IMR-90 (cell line): ENCODE data around the gene AHI1. TPM values are rescaled to one million over a fixed set of nuclear protein-coding genes. Genes with fewer than 3 reads are reported as not detected.

Experiments used
- ATAC-seq: fragments of 200-7000 bp; cut with Tn5 transposase; 2 replicates; pipeline ENCODE4 v1.9.1; 2020; ENCODE audit warnings: low read depth, mild to moderate bottlenecking, moderate library complexity
- BruUV-seq: library from RNA; stranded (reverse); fragments of 400-500 nt; replicated peaks from 2 replicates; lab custom pipeline; 2021; lab: Mats Ljungman, UMichigan
- CTCF ChIA-PET: fragments of 300-600 bp; formaldehyde crosslinking; extraction: SDS; loops from one replicate; lab custom pipeline; 2021; ENCODE audit warnings: antibody characterized with exemption; lab: Yijun Ruan, JAX
- POLR2A ChIA-PET: fragments of 300-600 bp; sonication (Branson Sonifier 250); formaldehyde crosslinking; loops from one replicate; lab custom pipeline; 2022; ENCODE audit warnings: antibody characterized with exemption; ENCODE audit not compliant: unreplicated experiment; lab: Charles Lee
- DNase-seq: peaks from one replicate; pipeline ENCODE4 v3.0.0; 2013
- H2AFZ ChIP-seq: replicated peaks from 2 replicates; pipeline ENCODE3; 2013; ENCODE audit warnings: low read length, mild to moderate bottlenecking; ENCODE audit not compliant: poor library complexity
- H2AK5ac ChIP-seq: 2 replicates; pipeline ENCODE4 v1.6.1; 2013; ENCODE audit warnings: low read depth, low read length, inconsistent platforms
- H2AK9ac ChIP-seq: replicated peaks from 2 replicates; pipeline ENCODE3; 2013; ENCODE audit warnings: mild to moderate bottlenecking, low read depth, low read length, moderate library complexity; ENCODE audit not compliant: poor library complexity
- H2BK120ac ChIP-seq: 2 replicates; pipeline ENCODE4 v1.6.1; 2013; ENCODE audit warnings: low read depth, low read length, inconsistent platforms
- H2BK15ac ChIP-seq: 3 replicates; pipeline ENCODE4 v1.6.1; 2013; ENCODE audit warnings: low read depth, low read length, inconsistent platforms
- H2BK20ac ChIP-seq: 2 replicates; pipeline ENCODE4 v1.6.1; 2013; ENCODE audit warnings: low read depth, mild to moderate bottlenecking, inconsistent platforms, low read length, moderate library complexity
- H2BK5ac ChIP-seq: 2 replicates; pipeline ENCODE4 v1.6.1; 2013; ENCODE audit warnings: mild to moderate bottlenecking, low read depth, low read length, inconsistent platforms; ENCODE audit not compliant: poor library complexity, severe bottlenecking
- H3K14ac ChIP-seq: replicated peaks from 2 replicates; pipeline ENCODE4 v1.6.1; 2013; ENCODE audit warnings: low read depth, low read length, inconsistent platforms
- H3K18ac ChIP-seq: 2 replicates; pipeline ENCODE4 v1.6.1; 2013; ENCODE audit warnings: low read depth, low read length, control low read depth
- H3K23ac ChIP-seq: 2 replicates; pipeline ENCODE4 v1.6.1; 2013; ENCODE audit warnings: low read depth, low read length, inconsistent platforms
- H3K27ac ChIP-seq: 2 replicates; pipeline ENCODE4 v1.5.1; 2013; ENCODE audit warnings: mild to moderate bottlenecking, control low read depth, low read length; ENCODE audit not compliant: insufficient read depth
- H3K27me3 ChIP-seq: 2 replicates; pipeline ENCODE4 v1.6.1; 2013; ENCODE audit warnings: low read length; ENCODE audit not compliant: control insufficient read depth, insufficient read depth
- H3K36me3 ChIP-seq: 2 replicates; pipeline ENCODE4 v1.6.1; 2013; ENCODE audit warnings: low read length, mixed read lengths; ENCODE audit not compliant: control insufficient read depth, insufficient read depth
- H3K4ac ChIP-seq: 2 replicates; pipeline ENCODE4 v1.6.1; 2013; ENCODE audit warnings: low read depth, low read length, inconsistent platforms
- H3K4me1 ChIP-seq: 2 replicates; pipeline ENCODE4 v1.6.1; 2013; ENCODE audit warnings: low read length, mixed read lengths; ENCODE audit not compliant: control insufficient read depth, insufficient read depth
- H3K4me2 ChIP-seq: 2 replicates; pipeline ENCODE4 v1.6.1; 2013; ENCODE audit warnings: low read depth, mild to moderate bottlenecking, control low read depth, low read length, moderate library complexity
- H3K4me3 ChIP-seq: 2 replicates; pipeline ENCODE4 v1.5.1; 2013; ENCODE audit warnings: low read depth, mild to moderate bottlenecking, control low read depth, low read length, moderate library complexity; ENCODE audit not compliant: insufficient read depth
- H3K56ac ChIP-seq: 2 replicates; pipeline ENCODE4 v1.6.1; 2013; ENCODE audit warnings: low read length, inconsistent platforms; ENCODE audit not compliant: insufficient read depth; ENCODE audit errors: extremely low read depth
- H3K79me1 ChIP-seq, 2 experiments: 2 replicates each; pipeline ENCODE4 v1.6.1; 2013; ENCODE audit warnings: low read length in 2 of 2, inconsistent platforms in 1 of 2, low read depth in 1 of 2
- H3K9ac ChIP-seq: 2 replicates; pipeline ENCODE4 v1.6.1; 2013; ENCODE audit warnings: low read depth, low read length, control low read depth
- H3K9me1 ChIP-seq: 2 replicates; pipeline ENCODE4 v1.6.1; 2013; ENCODE audit warnings: low read length, inconsistent platforms; ENCODE audit not compliant: insufficient read depth
- H3K9me3 ChIP-seq: 2 replicates; pipeline ENCODE4 v1.6.1; 2013; ENCODE audit warnings: low read length; ENCODE audit not compliant: control insufficient read depth, insufficient read depth
- H4K20me1 ChIP-seq: 2 replicates; pipeline ENCODE4 v1.6.1; 2013; ENCODE audit warnings: low read length, inconsistent platforms; ENCODE audit not compliant: insufficient read depth
- H4K5ac ChIP-seq: 2 replicates; pipeline ENCODE4 v1.6.1; 2013; ENCODE audit warnings: mild to moderate bottlenecking, low read depth, low read length, control low read depth
- H4K8ac ChIP-seq, 2 experiments: 2 replicates each; pipeline ENCODE4 v1.6.1; 2013; ENCODE audit warnings: low read depth in 2 of 2, low read length in 2 of 2, control low read depth in 1 of 2, inconsistent platforms in 1 of 2
- H4K91ac ChIP-seq: 2 replicates; pipeline ENCODE4 v1.6.1; 2013; ENCODE audit warnings: low read depth, low read length, inconsistent platforms; ENCODE audit not compliant: insufficient read depth
- CEBPB ChIP-seq: IDR thresholded peaks from 2 replicates; pipeline ENCODE4 v1.6.1; 2012; ENCODE audit warnings: low read depth, low read length, improper control_type of control experiment
- CHD1 ChIP-seq: IDR thresholded peaks from 2 replicates; pipeline ENCODE4 v1.6.1; 2012; ENCODE audit warnings: low read depth, low read length, improper control_type of control experiment
- MAZ ChIP-seq: IDR thresholded peaks from 2 replicates; pipeline ENCODE4 v1.6.1; 2012; ENCODE audit warnings: low read depth, mild to moderate bottlenecking, low read length, improper control_type of control experiment, moderate library complexity, borderline replicate concordance
- RFX5 ChIP-seq: IDR thresholded peaks from 2 replicates; pipeline ENCODE4 v1.8.0; 2012; ENCODE audit warnings: low read depth, mild to moderate bottlenecking, low read length, moderate library complexity
- SMC3 ChIP-seq: fragments of 150-350 bp; IDR thresholded peaks from 2 replicates; pipeline ENCODE4 v1.6.1; 2016; ENCODE audit warnings: low read depth, mild to moderate bottlenecking, antibody characterized with exemption, low read length, moderate library complexity
- WGBS, 2 experiments: methylation state at CpG; one replicate each; pipeline versions ENCODE4 v1.1.5 to v1.1.7; 2013; ENCODE audit warnings: missing lambda C conversion rate in 2 of 2; ENCODE audit not compliant: insufficient read length in 1 of 2; ENCODE audit errors: extremely low coverage in 2 of 2; 5-methylcytosine and 5-hydroxymethylcytosine counted together
- dilution Hi-C: fragments of 300-500 bp; cut with HindIII; formaldehyde crosslinking; loops from one replicate; pipeline ENCODE4 v1.14.3; 2018; ENCODE audit warnings: low sequenced_read_pairs; ENCODE audit not compliant: unreplicated experiment
- in situ Hi-C: fragments of 300-500 bp; cut with MboI; formaldehyde crosslinking; loops from 3 replicates; pipeline ENCODE4 v1.14.3; 2019; ENCODE audit warnings: low sequenced_read_pairs, inconsistent platforms, mixed read lengths
- intact Hi-C: fragments of 100-400 bp; cut with micrococcal nuclease; formaldehyde crosslinking; loops from 2 replicates; pipeline ENCODE4 v1.10.0; 2022
- polyA plus RNA-seq, 3 experiments: library from polyadenylated mRNA; depleted of rRNA; stranded (reverse); fragments of >200 nt; gene quantifications; 2 replicates each; pipeline ENCODE4 v1.2.3, GENCODE V29; 2012; ENCODE audit warnings: low replicate concordance in 1 of 3
- total RNA-seq: library from RNA; depleted of rRNA; stranded (reverse); fragments of >200 nt; gene quantifications from 2 replicates; pipeline ENCODE4 v1.2.3, GENCODE V29; 2012
- TF ChIP-seq, protein P1 (sequence below): fragments of 150-350 bp; IDR thresholded peaks from 2 replicates; pipeline ENCODE4 v1.6.1; 2017; ENCODE audit warnings: mild to moderate bottlenecking, antibody characterized with exemption, low read length, low read depth
- TF ChIP-seq, protein P2 (sequence below): fragments of 150-350 bp; IDR thresholded peaks from 2 replicates; pipeline ENCODE4 v1.6.1; 2016; ENCODE audit warnings: low read depth, mild to moderate bottlenecking, low read length, moderate library complexity, borderline replicate concordance

Gene AHI1
- total and polyA plus RNA-seq, 2 of the 4 experiments (the other 2 are of a cell fraction): 9.5 to 19.4 TPM

DNA sequence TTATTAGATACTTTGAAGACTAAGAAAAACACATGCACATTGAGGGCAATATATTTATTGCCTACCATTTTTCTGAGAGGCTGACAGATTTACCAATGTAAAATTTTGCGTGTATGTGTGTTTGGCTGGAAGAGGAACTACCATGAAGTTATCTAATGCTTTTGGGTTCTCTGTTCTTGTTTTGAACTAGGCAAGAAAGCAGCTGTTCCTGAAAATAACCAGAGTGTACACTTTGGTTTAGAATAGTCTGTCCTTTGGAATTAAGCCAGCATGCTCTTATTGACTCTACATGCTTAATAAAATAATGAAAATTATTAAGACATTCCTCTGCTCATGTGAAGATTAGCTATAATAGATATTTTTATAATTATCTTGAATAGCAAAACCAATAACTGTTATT lies 187.2 kb downstream of the AHI1 start:
- no peak for ATAC-seq
- intact Hi-C loops: no loop called here
- no peak overlapping the region for H3K4ac ChIP-seq
- ChIA-PET CTCF (no interaction called here), POLR2A (no interaction called here)
- no peak overlapping the region for H3K14ac ChIP-seq
- H2AK9ac ChIP-seq: no peak overlapping the region
- DNase-seq: no peak
- H2BK15ac ChIP-seq: no peak overlapping the region
- no peak overlapping the region for H3K23ac ChIP-seq
- no peak overlapping the region for H2AK5ac ChIP-seq
- H3K4me1 ChIP-seq: no peaks in the 10 kb centered on the region
- H4K5ac ChIP-seq: no peak overlapping the region
- dilution Hi-C loops: no loop called here
- H2BK20ac ChIP-seq: no peak overlapping the region
- H3K9ac ChIP-seq: no peak overlapping the region
- no peaks in the 10 kb centered on the region for H3K9me3 ChIP-seq
- H3K18ac ChIP-seq: no peak overlapping the region
- H3K27ac ChIP-seq: no peak overlapping the region
- no peak overlapping the region for H4K8ac ChIP-seq
- no peak overlapping the region for H2BK5ac ChIP-seq
- no peak overlapping the region for H2BK120ac ChIP-seq
- no TSS peak for BruUV-seq
- no CpG with 5 or more reads among the region's 1 CpG for WGBS, 2 experiments
- in situ Hi-C loops: no loop called here
- no peaks in the 10 kb centered on the region for H3K79me1 ChIP-seq
- TF ChIP-seq CHD1: no peak
- TF ChIP-seq, protein P1, sequence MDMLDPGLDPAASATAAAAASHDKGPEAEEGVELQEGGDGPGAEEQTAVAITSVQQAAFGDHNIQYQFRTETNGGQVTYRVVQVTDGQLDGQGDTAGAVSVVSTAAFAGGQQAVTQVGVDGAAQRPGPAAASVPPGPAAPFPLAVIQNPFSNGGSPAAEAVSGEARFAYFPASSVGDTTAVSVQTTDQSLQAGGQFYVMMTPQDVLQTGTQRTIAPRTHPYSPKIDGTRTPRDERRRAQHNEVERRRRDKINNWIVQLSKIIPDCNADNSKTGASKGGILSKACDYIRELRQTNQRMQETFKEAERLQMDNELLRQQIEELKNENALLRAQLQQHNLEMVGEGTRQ: no peak
- TF ChIP-seq CEBPB: no peak
- TF ChIP-seq MAZ: no peak
- TF ChIP-seq, protein P2, sequence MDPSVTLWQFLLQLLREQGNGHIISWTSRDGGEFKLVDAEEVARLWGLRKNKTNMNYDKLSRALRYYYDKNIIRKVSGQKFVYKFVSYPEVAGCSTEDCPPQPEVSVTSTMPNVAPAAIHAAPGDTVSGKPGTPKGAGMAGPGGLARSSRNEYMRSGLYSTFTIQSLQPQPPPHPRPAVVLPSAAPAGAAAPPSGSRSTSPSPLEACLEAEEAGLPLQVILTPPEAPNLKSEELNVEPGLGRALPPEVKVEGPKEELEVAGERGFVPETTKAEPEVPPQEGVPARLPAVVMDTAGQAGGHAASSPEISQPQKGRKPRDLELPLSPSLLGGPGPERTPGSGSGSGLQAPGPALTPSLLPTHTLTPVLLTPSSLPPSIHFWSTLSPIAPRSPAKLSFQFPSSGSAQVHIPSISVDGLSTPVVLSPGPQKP: no peak
- TF ChIP-seq RFX5: no peak
- TF ChIP-seq SMC3: no peak
- no peak overlapping the region for H2AFZ ChIP-seq
- H3K56ac ChIP-seq: no peak overlapping the region
- H3K36me3 ChIP-seq: peaks cover 10% of the 10 kb centered on the region; the same call in 1 of the 2 replicates
- H3K4me2 ChIP-seq: no peak overlapping the region
- no peak overlapping the region for H4K91ac ChIP-seq
- no peaks in the 10 kb centered on the region for H3K27me3 ChIP-seq
- H3K9me1 ChIP-seq: no peaks in the 10 kb centered on the region; the same call in 1 of the 2 replicates
- H3K4me3 ChIP-seq: no peak overlapping the region
- H4K20me1 ChIP-seq: no peaks in the 10 kb centered on the region
